Astrocyte of the cerebellum (primary cell): ENCODE data around the gene DGCR8.

Experiments used
- DNase-seq: peaks from one replicate; pipeline ENCODE4 v3.0.0-alpha.2; 2011; ENCODE audit warnings: low read depth
- H3K4me3 ChIP-seq: 2 replicates; pipeline ENCODE4 v1.5.1; 2011; ENCODE audit warnings: mild to moderate bottlenecking, low read depth, low read length, moderate library complexity
- in situ Hi-C: cut with HindIII; loops from 2 replicates; pipeline ENCODE4 v1.10.0; 2017; ENCODE audit warnings: low sequenced_read_pairs
- TF ChIP-seq, protein P1 (sequence below): IDR thresholded peaks from 2 replicates; pipeline ENCODE4 v1.5.1; 2012; ENCODE audit warnings: low read length, low read depth, moderate library complexity, mild to moderate bottlenecking; ENCODE audit errors: missing control alignments

The DGCR8 gene

DNA sequence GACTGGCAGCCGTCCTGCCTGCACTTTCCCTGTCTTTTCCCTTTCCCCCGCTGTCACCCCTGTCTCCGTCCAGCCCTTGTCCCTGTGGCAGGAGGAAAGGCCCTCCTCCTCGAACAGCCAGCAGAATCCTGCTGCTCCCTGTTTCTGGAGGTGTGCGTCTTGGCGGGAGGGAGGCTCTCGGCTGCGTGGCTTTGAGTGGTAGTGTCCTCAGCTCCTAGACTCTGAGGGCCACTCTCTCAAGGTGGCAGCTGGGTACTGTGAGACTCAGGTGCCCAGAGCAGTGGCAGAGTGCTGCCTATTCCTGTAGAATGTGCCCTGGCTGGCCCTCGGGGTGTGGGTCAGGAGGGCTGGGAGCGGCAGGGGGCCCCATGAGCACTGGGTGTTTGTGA, 26.8 kb downstream of the DGCR8 start:
- TF ChIP-seq, protein P1, sequence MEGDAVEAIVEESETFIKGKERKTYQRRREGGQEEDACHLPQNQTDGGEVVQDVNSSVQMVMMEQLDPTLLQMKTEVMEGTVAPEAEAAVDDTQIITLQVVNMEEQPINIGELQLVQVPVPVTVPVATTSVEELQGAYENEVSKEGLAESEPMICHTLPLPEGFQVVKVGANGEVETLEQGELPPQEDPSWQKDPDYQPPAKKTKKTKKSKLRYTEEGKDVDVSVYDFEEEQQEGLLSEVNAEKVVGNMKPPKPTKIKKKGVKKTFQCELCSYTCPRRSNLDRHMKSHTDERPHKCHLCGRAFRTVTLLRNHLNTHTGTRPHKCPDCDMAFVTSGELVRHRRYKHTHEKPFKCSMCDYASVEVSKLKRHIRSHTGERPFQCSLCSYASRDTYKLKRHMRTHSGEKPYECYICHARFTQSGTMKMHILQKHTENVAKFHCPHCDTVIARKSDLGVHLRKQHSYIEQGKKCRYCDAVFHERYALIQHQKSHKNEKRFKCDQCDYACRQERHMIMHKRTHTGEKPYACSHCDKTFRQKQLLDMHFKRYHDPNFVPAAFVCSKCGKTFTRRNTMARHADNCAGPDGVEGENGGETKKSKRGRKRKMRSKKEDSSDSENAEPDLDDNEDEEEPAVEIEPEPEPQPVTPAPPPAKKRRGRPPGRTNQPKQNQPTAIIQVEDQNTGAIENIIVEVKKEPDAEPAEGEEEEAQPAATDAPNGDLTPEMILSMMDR, result no peak
- in situ Hi-C loops, result no loop called here
- DNase-seq, result no peak
- H3K4me3 ChIP-seq, result no peak overlapping the region

DNA sequence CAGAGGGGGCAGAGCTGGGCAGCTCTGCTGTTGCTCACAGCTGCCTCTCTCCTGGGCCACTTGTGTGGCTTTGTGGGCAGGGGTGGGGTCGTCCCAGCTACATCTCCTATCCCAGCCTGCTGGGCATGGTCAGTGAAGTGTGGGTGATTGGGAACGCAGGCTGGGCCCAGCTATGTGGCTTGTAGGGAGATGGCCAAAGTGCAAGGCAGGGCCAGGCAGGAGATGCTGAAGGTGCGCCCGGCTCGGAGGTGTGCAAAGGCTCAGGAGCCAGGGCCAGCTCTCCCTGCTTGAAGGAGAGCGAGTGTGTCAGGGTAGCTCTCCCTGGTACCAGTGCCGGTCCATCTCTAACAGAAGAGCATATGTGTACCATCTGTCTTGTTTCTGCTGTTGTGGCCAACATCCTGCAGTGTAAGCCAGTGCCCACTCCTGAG, 27.4 kb downstream of the DGCR8 start:
- no peak overlapping the region for H3K4me3 ChIP-seq
- in situ Hi-C loops, result no loop called here
- no peak for DNase-seq
- TF ChIP-seq, protein P1, result no peak

DNA sequence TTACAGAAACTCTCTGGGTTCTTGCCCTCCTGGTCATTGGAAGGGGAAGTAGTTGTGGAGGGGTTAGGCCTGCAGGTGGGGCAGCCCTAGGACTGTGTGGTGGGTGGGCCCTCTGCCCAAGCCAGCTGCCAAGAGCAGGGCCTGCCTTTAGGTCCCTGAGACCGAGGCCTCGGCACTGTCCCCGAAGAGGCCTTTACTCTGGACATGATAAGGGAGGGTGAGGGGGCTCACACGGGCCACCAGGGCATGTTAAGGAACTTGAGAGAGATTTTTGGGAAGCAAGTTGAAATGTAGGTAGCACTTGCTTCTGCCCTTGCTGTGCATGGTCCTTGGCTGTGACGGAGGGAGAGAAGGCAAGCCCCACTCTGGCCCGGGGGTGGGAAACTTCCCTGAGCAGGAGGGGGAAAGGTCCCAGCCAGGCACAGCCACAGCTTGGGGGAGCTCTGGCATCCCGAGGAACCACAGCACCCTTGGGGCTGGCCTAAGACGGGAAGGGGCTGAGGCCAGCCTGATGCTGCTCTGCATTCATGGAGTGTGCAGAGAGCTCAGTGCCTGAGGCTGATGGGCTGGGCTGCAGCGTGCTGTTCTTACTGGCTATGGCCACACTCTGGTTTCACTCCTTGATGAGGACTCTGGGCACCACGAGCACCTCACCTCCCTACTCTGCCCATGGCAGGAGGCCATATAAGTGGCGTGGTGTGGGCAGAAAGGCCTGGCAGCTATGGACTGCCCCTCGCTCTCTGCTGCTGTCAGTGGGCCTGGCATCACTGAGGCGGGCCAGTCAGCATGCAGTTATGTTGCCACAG, 28.1 kb downstream of the DGCR8 start:
- DNase-seq, result no peak
- TF ChIP-seq, protein P1, result no peak
- in situ Hi-C loops, result no loop called here
- H3K4me3 ChIP-seq, result no peak overlapping the region

DNA sequence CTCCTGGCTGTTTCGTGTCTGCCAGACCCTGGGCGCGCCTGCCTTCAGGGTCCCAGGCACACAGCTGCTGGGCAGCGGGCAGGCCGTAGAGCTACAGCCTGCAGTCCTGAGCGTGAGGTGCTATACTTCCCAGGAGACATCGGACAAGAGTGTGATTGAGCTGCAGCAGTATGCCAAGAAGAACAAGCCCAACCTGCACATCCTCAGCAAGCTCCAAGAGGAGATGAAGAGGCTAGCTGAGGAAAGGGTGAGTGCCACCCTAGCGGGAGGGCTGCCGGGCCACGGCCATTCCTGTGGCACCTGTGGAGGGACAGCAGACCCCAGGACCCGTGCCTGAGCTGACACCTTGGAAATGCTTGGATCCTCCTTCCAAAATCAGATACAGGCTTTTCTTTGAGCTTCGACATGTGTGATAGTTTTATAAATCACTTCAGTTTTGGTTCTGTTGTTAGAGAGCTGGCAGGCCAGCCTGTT, 28.8 kb downstream of the DGCR8 start:
- DNase-seq, result no peak
- TF ChIP-seq, protein P1, result no peak
- in situ Hi-C loops, result no loop called here
- H3K4me3 ChIP-seq, result no peak overlapping the region

DNA sequence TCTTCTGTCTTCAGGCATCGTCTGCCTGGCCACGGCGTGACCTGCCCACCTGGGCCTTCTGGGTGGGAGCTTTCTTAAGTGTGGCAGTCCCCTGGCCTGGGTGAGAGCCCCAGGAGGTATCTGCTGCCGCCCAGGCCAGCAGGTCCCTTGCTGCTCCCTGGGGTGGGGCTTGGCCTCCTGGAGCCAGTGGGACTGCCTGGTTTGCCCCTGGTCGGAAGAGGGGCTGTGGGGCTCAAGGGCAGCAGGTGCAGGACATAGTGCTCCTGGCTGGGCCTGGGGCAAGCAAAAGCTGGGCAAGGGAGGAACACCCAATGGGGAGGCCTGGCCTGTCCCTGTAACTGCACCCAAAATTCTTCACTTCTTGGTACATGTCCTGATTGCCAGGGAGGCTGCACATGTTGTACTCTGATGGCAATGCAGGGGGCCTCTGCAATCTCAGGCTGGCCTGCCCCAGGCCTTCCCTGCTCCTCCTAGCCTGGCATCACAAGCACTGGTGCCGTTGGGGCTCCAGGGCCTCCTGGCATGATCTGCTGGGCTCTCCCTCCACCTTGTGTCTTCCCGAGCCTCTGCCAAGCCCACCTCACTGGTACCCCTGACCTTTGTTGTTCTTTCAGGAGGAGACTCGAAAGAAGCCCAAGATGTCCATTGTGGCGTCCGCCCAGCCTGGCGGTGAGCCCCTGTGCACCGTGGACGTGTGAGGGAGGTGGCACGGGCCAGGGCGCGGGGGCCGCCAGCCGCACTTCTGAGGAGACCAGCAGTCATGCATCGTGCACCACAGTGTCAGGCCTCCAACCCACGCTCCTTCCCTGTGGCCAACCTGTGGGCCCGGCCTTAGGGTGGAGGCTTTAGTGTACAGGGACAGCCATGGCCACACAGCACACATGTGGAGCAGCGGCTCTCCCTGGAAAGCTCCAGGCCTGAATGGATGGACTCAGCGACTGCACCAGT, 29.6 kb downstream of the DGCR8 start:
- no peak for DNase-seq
- TF ChIP-seq, protein P1, result no peak
- in situ Hi-C loops, result no loop called here
- no peak overlapping the region for H3K4me3 ChIP-seq

DNA sequence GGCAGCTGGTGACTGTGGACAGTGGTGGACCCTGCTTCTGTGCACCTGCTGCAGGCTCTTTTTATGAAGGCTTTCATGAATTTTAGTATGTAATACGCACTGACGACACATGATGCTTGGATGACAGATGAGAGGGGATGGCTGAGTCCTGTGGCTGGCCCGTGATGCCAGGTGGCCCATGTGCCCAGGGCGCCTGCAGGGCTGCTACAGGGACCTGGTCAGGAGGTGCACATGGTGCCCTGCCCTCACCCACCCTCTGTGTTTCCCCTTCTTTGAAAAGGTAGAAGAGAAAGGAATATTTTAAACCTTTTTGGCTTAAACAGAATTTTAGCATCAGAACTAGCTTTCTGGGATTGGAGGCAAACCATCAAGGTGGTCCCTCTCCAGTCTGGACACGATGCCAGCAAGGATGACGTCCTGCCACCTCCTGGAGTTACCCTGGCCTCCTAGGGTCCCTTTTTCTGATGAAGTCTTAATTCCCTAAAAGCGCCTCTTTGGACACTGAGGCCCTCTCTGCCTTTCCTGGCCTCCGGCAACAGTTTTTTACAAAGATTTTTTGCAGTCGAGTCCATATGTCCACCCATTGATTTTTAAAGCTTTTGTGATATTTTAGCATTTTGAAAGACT, 30.4 kb downstream of the DGCR8 start:
- in situ Hi-C loops, result no loop called here
- no peak for DNase-seq
- no peak overlapping the region for H3K4me3 ChIP-seq
- TF ChIP-seq, protein P1, result no peak
